GM19397 (cell line): ENCODE data around the gene APOL5.
"Not testable (repeated sequence)": the region's sequence is repeated elsewhere in the genome, so short reads cannot be mapped to it uniquely, and the experiment has no call there.

Experiments
- ATAC-seq: cut with Tn5 transposase; IDR thresholded peaks from one replicate; pipeline ENCODE4 v1.9.1; 2021; ENCODE audit warnings: mild to moderate bottlenecking, moderate library complexity; ENCODE audit not compliant: unreplicated experiment

The APOL5 gene

GRCh38 chr22:35708917-35709316 is 8.8 kb upstream of the APOL5 start:
- no peak for ATAC-seq

GRCh38 chr22:35711336-35711735 is 6.3 kb upstream of the APOL5 start:
- ATAC-seq, result no peak

GRCh38 chr22:35712672-35713071 is 5.0 kb upstream of the APOL5 start:
- ATAC-seq, result no peak

DNA sequence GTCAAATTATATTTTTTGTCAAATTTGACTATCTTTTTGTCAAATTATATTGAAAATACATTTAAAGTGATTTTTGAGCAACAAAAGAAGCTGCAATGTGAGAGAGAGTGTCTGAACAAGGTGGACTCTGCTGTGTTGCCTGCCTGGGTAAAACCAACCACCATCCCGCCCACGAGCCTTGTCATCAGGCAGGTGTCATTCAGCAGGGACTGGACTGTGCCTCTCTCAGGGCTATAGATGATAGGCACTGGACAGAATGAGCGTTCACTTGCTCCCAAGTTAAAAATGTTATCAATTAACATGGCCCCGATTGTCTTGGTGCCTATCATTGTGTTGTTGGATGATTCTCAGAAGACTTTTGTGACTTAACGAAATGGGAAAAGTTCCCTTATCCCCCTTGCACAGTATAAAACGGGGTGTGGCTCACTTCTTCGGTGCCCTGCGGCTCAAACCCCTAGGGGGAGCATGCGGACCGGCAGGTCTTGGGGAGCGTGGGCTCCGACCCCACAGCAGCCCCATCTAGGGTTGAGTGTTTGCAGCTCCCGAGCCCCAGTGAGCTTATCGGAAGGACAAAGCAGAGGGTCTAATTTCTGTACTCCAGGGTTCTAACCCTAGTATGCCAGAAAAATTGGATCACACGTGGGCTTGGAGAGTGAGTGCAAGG is 1.7 kb downstream of the APOL5 start:
- ATAC-seq, result no peak

GRCh38 chr22:35721960-35722359 is 4.3 kb downstream of the APOL5 start:
- ATAC-seq, result no peak

DNA sequence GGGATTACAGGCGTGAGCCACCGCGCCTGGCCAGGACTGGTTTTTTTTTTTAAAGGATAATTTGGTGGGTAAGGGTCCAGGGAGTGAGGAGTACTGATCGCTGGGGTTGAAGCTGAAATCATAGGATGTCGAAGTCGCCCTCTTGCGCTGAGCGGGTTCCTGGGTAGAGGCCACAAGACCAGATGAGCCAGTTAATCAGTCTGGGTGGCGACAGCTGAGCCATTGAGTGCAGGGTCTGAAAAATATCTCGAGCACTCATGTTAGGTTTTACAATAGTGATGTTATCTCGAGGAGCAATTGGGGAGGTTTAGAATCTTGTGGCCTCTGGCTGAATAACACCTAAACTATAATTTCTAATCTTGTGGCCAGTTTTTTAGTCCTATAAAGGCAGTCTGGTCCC is 7.8 kb downstream of the APOL5 start:
- no peak for ATAC-seq

DNA sequence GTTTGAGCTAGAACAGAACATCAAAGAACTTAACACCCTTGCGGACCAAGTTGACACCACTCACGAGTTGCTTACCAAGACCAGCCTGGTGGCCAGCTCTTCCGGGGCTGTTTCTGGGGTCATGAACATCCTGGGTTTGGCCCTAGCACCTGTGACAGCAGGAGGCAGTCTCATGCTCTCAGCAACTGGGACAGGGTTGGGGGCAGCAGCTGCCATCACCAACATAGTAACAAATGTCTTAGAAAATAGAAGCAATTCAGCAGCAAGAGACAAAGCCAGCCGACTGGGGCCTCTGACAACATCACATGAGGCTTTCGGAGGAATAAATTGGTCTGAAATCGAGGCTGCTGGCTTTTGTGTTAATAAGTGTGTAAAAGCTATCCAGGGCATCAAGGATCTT is 8.7 kb downstream of the APOL5 start:
- no peak for ATAC-seq

- ATAC-seq, result no peak
Measured at GRCh38 chr22:35726933-35727332, 9.3 kb downstream of the APOL5 start.

DNA sequence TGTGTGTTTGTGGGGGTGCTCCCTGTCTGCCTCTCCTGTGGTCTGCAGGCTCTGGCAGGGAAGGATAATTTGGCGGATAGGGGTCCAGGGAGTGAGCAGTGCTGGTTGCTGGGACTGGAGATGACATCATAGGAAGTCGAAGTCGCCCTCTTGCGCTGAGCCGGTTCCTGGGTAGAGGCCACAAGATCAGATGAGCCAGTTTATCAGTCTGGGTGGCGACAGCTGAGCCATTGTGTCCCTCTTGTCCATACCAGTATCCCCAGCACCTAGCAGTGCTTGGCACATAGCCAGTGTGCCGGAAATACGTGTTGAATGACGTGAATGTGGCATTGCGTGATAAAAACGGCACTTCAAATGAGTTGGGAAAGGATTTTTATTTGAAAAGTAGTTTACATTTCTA is 9.8 kb downstream of the APOL5 start:
- ATAC-seq, result no peak

DNA sequence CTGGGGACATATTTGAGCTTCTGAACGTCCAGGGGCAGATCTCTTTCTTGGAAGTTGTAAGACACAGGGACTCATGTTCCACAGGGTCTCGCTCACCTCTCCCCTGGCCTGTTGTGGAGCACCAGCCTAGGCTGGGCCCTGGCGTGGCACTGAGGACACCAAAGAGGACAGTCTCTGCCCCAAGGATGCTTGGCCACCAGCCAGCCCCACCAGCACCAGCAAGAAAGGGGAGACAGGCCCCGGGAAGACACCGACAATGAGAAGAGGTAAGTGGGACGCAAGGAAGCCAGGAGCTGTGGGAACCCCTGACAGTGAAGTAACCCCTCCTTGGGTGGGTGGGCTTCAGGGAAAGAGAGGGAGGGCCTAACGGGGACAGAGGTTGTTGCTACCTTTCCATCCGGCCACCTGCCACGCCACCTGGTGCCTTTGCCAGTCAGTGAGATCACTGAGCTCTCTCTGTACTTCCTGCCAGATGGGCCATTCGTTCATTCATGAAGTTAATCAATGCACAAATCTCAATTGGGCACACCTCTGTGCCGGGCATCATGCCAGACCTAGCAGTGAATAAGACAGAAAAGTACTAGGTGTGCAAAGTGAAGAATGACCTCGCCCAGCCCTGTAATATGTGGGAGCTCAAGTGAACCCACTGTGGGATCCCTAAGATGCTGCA is 11.1 kb downstream of the APOL5 start:
- ATAC-seq, result no peak

- no peak for ATAC-seq
Measured at GRCh38 chr22:35729309-35729698, 11.6 kb downstream of the APOL5 start.

GRCh38 chr22:35731321-35731720 is 13.6 kb downstream of the APOL5 start:
- no peak for ATAC-seq

GRCh38 chr22:35732116-35732515 is 14.4 kb downstream of the APOL5 start:
- ATAC-seq, result no peak

GRCh38 chr22:35733036-35733435 is 15.4 kb downstream of the APOL5 start:
- no peak for ATAC-seq

GRCh38 chr22:35733791-35734516 is 16.3 kb downstream of the APOL5 start:
- no peak for ATAC-seq

GRCh38 chr22:35734517-35734827 is 16.8 kb downstream of the APOL5 start:
- ATAC-seq, result no peak

- no peak for ATAC-seq
Measured at GRCh38 chr22:35735542-35735941, 17.9 kb downstream of the APOL5 start.

DNA sequence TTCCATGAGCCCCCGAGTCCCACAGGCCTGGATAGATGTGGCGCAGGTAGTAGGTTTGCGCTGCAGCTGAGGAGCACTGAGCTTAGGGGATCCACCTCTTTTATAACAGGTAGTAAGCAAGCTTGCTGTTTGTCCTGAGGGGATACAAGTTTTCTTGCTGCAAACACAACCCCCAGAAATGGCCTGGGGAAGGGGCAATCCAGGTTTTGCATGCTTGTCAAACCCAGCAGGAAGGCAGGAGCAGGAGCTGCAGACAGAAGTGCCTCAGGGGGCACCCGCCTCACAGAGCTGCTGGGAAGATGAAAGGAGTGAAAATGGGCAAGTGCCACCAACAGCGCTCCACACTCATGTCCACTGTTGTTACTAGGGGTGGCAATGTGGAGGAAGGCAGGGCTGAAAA is 18.5 kb downstream of the APOL5 start:
- no peak for ATAC-seq

DNA sequence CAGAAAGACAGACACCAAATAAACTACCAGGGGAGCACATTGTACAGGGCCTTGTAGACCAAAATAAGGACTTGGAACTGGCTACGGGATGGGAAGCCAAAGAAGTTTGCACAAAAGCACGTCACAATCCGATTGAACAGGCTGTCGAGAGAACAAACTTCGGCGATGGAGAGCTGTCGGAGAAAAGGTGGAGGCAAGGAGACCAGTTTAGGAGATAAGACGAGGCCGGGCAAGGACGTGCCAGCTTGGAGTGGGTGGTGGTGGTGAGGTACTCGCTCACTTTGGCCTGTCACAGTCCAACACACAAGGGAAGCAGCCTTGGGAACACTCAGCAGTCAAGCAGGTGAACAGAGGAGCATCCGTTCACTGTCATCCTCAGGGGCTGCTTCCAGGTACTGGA is 19.0 kb downstream of the APOL5 start:
- no peak for ATAC-seq

GRCh38 chr22:35737886-35738285 is 20.2 kb downstream of the APOL5 start:
- ATAC-seq, result not testable (repeated sequence)

DNA sequence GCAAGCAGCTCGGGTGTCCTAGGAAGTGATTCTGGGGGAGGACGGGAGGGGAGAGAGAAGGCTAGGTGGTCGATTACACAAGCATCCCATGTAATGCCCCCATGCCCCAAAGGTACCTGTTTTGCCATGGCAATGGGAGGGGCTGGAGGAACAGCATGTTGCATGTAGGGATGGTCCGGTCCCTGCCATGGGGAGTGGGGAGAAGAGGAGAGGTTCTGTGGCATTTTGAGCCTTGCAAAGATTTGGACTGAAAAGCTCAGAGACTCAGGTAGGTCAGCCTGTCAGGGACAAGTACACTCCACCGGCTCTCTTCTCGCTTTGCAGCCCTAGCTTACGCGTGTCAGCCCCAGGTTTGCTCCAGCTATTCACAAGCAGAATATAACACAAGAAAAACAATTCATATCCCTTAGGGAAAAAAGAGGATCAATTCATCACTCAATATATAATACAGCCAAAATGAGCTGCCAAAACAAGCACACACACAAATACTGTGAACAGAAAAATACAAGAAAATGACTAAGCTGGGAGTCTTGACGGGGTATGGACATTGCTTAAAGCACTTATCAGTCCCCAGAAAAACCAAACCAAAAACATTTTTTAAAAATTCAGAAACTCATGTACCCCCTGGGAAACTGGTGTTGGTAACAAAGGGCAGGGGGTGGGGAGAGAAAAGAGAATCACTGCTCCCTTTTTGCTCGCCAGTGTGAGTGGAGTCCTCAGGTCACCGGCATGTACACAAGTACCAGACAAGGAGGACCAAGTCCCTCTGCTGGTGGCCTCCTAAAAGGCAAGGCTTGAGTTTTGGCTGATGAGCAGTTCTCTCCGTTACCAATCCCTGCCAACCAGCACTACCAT is 21.6 kb downstream of the APOL5 start:
- ATAC-seq, result no peak
